ENCODE results near the gene ANAPC10. TPM values are rescaled to one million over a fixed set of nuclear protein-coding genes. Genes with fewer than 3 reads are reported as not detected.
"Not testable (repeated sequence)": the region's sequence is repeated elsewhere in the genome, so short reads cannot be mapped to it uniquely, and the experiment has no call there.

ANAPC10 gene
- 10 to 100 TPM; 33.9 to 37.4 TPM for total RNA-seq

DNA sequence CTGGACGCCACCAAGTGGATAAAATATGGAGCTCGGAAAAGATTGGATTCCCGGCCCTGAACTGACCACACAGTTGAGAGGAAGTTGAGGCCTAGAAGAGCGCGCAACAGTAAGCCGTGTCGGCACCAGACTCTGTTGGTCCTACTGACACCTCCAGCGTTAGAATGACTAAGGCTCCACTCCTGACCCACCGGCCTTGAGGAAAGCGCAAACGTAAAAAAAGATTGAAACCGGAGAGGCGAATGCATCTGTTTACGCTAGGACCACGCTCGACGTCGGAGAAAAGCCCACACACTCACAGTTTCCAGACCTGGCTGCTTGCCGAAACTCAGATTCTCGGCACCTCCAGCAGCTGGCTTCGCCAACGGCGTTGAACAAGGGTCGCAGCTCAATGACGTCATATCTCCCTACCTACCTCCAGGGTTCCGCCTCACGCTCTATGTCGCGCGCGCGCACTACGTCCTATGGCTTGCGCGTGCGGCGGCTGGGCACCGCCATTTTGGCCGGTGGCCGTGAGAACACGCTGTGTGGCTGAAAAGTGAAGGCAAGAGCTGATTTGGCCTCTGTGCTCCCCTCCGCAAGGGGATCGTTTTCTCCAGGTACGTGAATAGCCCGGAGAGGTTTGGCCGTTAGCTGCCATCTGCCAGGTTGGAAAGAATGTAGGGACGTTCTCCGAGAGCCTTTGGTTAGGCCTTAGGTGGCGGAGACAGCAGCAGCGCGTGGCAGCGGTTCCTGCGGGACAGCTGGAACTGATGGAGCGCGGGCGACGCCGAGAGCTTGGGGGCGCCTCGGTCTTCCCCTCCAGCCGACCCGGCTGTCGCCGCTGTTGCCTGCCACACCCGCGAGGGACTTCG, at the start of gene ANAPC10, which contains the start of gene ABCE1:
TSS of gene ANAPC10 (minus strand) at position 376 of the 854 bp plus-strand sequence. CDS start 2,097 bp downstream, outside the sequence.
TSS of gene ABCE1 (plus strand) at position 491 of the 854 bp plus-strand sequence. CDS start 6,102 bp downstream, outside the sequence.
- H3K36me3 Mint-ChIP-seq, result peaks cover 31% of the 10 kb centered on the region
- no peaks in the 10 kb centered on the region for H3K27me3 Mint-ChIP-seq
- peak within 1 kb of the TSS; percentile 87 to 96 for H3K27ac Mint-ChIP-seq
- peak within 1 kb of the TSS; percentile 92 for H3K4me3 Mint-ChIP-seq
- peaks cover 12 to 43% of the 10 kb centered on the region in 2 donors for H3K4me1 Mint-ChIP-seq (ENCODE audit: low read depth in 2 of 2)
- DNase-seq (ENCODE audit: low spot score), result peak; percentile 96
- no peaks in the 10 kb centered on the region for H3K9me3 Mint-ChIP-seq
- peak; percentile 93 to 97 for ATAC-seq

GRCh38 chr4:145136219-145136618, 38.2 kb upstream of the ANAPC10 start:
- ATAC-seq; DNase-seq (ENCODE audit: low spot score); H3K27me3 Mint-ChIP-seq; H3K9me3 Mint-ChIP-seq: not testable (repeated sequence)
- Mint-ChIP-seq H3K4me3 (peak overlapping the region; percentile 34), H3K4me1 (ENCODE audit: low read depth in 2 of 2) (peaks cover 14 to 30% of the 10 kb centered on the region in 2 donors), H3K36me3 (peaks cover 27% of the 10 kb centered on the region), H3K27ac (peak overlapping the region in 1 of 2 donors; percentile 28)

DNA sequence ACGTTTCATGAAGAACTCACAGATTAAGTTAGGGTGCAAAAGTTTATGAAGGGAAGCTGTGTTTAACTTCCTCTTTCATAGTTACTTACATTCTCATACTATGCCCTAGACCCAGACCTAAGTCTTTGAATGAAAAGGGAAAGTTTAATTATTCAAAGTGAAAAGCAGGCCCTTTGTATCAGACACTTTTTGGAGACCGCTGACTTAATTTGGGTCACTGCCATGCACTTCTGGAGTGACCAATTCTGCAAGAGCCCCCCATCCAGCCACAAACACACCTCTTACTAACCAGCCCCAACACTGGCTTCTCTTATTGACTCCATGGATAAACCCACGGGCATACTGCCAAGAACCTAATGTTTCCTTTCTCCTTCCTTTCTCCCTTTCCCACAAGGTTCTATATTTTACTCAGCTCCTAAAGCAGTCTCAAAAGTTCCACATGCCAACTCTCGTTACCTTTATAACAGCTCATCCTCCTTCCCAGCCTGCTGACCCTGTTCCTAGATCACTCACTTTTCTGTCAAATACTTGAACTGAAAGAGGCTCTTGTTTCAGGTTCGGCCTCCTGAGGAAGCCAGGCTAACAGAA, 34.6 kb upstream of the ANAPC10 start:
- Mint-ChIP-seq H3K4me3 (peak overlapping the region; percentile 0), H3K4me1 (ENCODE audit: low read depth in 2 of 2) (peaks cover 24 to 38% of the 10 kb centered on the region in 2 donors), H3K27ac (peak overlapping the region; percentile 43 to 55), H3K36me3 (peaks cover 26% of the 10 kb centered on the region), H3K27me3 (no peaks in the 10 kb centered on the region), H3K9me3 (no peaks in the 10 kb centered on the region)
- ATAC-seq (peak; percentile 28 to 72), DNase-seq (ENCODE audit: low spot score) (no peak)

DNA sequence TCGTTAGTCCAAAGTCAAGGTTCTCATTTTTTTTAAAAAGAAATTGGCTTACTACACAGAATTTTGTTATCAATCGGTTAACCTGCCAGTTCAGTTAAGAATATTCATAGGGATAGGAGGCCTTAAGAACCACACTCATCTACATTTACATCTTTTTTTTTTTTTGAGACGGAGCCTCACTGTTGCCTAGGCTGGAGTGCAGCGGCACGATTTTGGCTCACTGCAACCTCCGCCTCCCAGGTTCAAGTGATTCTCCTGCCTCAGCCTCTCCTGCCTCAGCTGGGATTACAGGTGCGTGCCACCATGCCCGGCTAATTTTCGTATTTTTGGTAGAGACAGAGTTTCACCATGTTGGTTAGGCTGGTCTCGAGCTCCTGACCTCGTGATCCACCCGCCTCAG, 33.9 kb upstream of the ANAPC10 start:
- H3K36me3 Mint-ChIP-seq, result peaks cover 24% of the 10 kb centered on the region
- H3K4me1 Mint-ChIP-seq (ENCODE audit: low read depth in 2 of 2), result peaks cover 21 to 35% of the 10 kb centered on the region in 2 donors
- H3K27ac Mint-ChIP-seq, result peak overlapping the region in 1 of 2 donors; percentile 49
- no peaks in the 10 kb centered on the region for H3K27me3 Mint-ChIP-seq
- DNase-seq (ENCODE audit: low spot score), result no peak
- no peak overlapping the region for H3K4me3 Mint-ChIP-seq
- ATAC-seq, result no peak
- no peaks in the 10 kb centered on the region for H3K9me3 Mint-ChIP-seq

DNA sequence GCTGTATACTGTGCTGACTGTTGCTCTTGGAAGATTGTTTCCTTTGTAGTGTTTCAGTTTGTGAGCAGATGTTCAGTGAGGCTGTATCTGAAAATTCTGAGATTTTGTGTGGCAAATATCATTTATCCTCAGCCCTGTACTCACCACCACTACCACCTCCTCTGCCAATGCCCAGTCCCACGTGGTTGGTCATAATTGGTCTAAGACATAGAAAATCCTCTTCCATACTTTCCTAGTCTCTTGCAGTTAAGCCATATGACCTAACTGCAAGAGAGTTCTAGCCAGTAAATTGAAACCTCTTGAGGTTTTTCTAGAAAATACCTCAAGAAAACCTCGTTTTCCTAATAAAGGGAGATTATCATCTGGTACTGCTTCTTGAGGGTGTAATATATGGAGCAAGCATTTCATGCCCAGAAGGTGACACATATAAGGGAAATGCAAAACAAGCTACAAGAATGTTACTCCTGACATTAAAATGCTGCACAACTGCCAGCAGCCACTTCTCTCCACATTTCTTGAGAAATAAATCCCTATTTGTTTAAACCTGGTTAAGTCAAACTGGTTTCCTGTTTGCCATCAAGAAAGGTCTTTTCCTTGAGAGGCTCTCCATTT, 32.9 kb upstream of the ANAPC10 start:
- H3K9me3 Mint-ChIP-seq, result no peaks in the 10 kb centered on the region
- H3K27me3 Mint-ChIP-seq, result no peaks in the 10 kb centered on the region
- DNase-seq (ENCODE audit: low spot score), result no peak
- peaks cover 33% of the 10 kb centered on the region for H3K36me3 Mint-ChIP-seq
- peaks cover 27 to 36% of the 10 kb centered on the region in 2 donors for H3K4me1 Mint-ChIP-seq (ENCODE audit: low read depth in 2 of 2)
- ATAC-seq, result peak in 1 of 2 donors; percentile 56
- peak overlapping the region; percentile 49 to 66 for H3K27ac Mint-ChIP-seq
- peak overlapping the region; percentile 10 for H3K4me3 Mint-ChIP-seq

GRCh38 chr4:145130130-145130529, 32.1 kb upstream of the ANAPC10 start:
- Mint-ChIP-seq H3K27me3 (no peaks in the 10 kb centered on the region), H3K4me3 (no peak overlapping the region), H3K9me3 (no peaks in the 10 kb centered on the region), H3K36me3 (peaks cover 34% of the 10 kb centered on the region), H3K4me1 (ENCODE audit: low read depth in 2 of 2) (peaks cover 27 to 31% of the 10 kb centered on the region in 2 donors), H3K27ac (peak overlapping the region; percentile 49 to 66)
- no peak for ATAC-seq
- DNase-seq (ENCODE audit: low spot score), result no peak

- H3K27me3 Mint-ChIP-seq, result no peaks in the 10 kb centered on the region
- H3K9me3 Mint-ChIP-seq, result no peaks in the 10 kb centered on the region
- DNase-seq (ENCODE audit: low spot score) (no peak), ATAC-seq (no peak)
- H3K4me3 Mint-ChIP-seq, result no peak overlapping the region
- H3K4me1 Mint-ChIP-seq (ENCODE audit: low read depth in 2 of 2), result peaks cover 12 to 17% of the 10 kb centered on the region in 2 donors
- H3K27ac Mint-ChIP-seq, result peak overlapping the region; percentile 70 to 89
- peaks cover 28% of the 10 kb centered on the region for H3K36me3 Mint-ChIP-seq
These were observed 27.4 kb upstream of the ANAPC10 start for GRCh38 chr4:145125396-145125795.

DNA sequence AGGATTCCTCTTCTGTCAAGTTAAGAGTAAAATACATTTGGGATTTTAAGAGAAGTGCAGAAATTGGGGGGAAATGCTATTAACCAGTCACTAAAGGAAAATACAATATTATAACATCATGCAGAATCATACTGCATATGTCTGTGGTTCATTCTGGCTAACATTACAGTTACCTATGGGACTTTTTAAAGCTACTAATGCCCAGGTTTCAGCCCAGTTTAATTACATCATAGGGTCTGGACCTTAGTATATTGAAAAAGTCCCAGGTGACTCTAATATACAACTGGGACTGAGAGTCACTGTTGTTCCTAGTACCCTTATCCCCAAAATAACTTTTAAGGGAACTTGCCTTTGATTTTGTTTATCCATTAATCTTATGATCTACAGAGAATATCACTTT, 10.1 kb upstream of the ANAPC10 start:
- Mint-ChIP-seq H3K27me3 (no peaks in the 10 kb centered on the region), H3K27ac (no peak overlapping the region)

DNA sequence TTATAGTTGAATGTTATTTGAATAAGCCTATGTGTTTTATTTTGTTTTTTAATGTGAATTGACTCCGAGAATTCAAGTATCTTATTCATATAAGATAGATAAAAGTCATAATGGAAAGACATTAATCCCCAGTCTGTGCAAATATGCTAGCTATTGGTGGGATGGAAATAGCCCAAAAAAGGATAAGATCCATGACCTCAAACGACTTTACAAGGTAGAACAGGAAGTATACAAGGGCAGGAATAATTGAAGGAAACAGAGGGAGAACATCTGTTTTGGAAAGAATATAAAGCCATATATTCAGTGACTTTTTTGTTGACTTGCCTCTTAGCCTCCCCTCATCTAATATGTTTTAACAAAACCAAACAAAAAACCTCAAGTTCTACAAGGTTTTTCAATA, 9.1 kb upstream of the ANAPC10 start:
- DNase-seq (ENCODE audit: low spot score), result no peak
- ATAC-seq, result no peak
- Mint-ChIP-seq H3K4me3 (no peak overlapping the region), H3K36me3 (peaks cover 11% of the 10 kb centered on the region), H3K4me1 (ENCODE audit: low read depth in 2 of 2) (no peaks in the 10 kb centered on the region), H3K9me3 (no peaks in the 10 kb centered on the region), H3K27me3 (no peaks in the 10 kb centered on the region), H3K27ac (no peak overlapping the region)

More for the DNA sequence above, 10.1 kb upstream of the ANAPC10 start:
- DNase-seq (ENCODE audit: low spot score), result no peak
- ATAC-seq, result no peak
- Mint-ChIP-seq H3K4me1 (ENCODE audit: low read depth in 2 of 2) (no peaks in the 10 kb centered on the region), H3K4me3 (no peak overlapping the region), H3K9me3 (no peaks in the 10 kb centered on the region), H3K36me3 (peaks cover 21% of the 10 kb centered on the region)

DNA sequence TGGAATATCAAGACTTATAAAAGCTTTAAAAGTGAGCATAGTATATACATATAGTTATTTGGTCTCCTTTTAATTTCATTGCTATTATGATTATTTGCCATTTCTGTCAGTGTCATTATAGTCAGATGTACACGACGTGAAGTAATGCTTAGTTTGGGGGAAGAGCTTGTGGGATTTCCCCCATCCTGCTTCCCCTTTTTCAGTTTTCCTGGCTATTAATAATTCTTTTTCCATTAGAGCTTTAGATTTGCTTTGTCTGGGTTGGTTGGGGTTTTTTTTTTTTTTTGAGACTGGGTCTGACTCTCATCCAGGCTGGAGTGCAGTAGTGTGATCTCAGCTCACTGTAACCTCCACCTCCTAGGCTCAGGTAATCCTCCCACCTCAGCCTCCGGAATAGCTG, 5.5 kb upstream of the ANAPC10 start:
- Mint-ChIP-seq H3K27ac (no peak overlapping the region), H3K9me3 (no peaks in the 10 kb centered on the region), H3K27me3 (no peaks in the 10 kb centered on the region), H3K4me1 (ENCODE audit: low read depth in 2 of 2) (peaks cover 3 to 12% of the 10 kb centered on the region in 2 donors), H3K36me3 (peaks cover 11% of the 10 kb centered on the region), H3K4me3 (no peak overlapping the region)
- DNase-seq (ENCODE audit: low spot score), result no peak
- ATAC-seq, result no peak

GRCh38 chr4:145102619-145103018, 4.6 kb upstream of the ANAPC10 start:
- Mint-ChIP-seq H3K36me3 (peaks cover 6% of the 10 kb centered on the region), H3K27me3 (no peaks in the 10 kb centered on the region), H3K4me1 (ENCODE audit: low read depth in 2 of 2) (peaks cover 3 to 12% of the 10 kb centered on the region in 2 donors), H3K4me3 (no peak overlapping the region), H3K9me3 (no peaks in the 10 kb centered on the region), H3K27ac (no peak overlapping the region)
- no peak for DNase-seq (ENCODE audit: low spot score)
- ATAC-seq, result no peak

GRCh38 chr4:145101091-145101490, 3.1 kb upstream of the ANAPC10 start:
- H3K9me3 Mint-ChIP-seq, result no peaks in the 10 kb centered on the region
- H3K4me1 Mint-ChIP-seq (ENCODE audit: low read depth in 2 of 2), result peaks cover 7 to 19% of the 10 kb centered on the region in 2 donors
- H3K27ac Mint-ChIP-seq, result no peak overlapping the region
- no peak for ATAC-seq
- H3K4me3 Mint-ChIP-seq, result no peak overlapping the region
- no peaks in the 10 kb centered on the region for H3K27me3 Mint-ChIP-seq
- peaks cover 6% of the 10 kb centered on the region for H3K36me3 Mint-ChIP-seq
- DNase-seq (ENCODE audit: low spot score), result no peak

- no peaks in the 10 kb centered on the region for H3K27me3 Mint-ChIP-seq
- H3K9me3 Mint-ChIP-seq, result no peaks in the 10 kb centered on the region
- peaks cover 15% of the 10 kb centered on the region for H3K36me3 Mint-ChIP-seq
- DNase-seq (ENCODE audit: low spot score), result no peak
- H3K4me3 Mint-ChIP-seq, result peak overlapping the region; percentile 92
- H3K27ac Mint-ChIP-seq, result peak overlapping the region; percentile 87 to 96
- peaks cover 12 to 28% of the 10 kb centered on the region in 2 donors for H3K4me1 Mint-ChIP-seq (ENCODE audit: low read depth in 2 of 2)
- ATAC-seq, result no peak
These were observed 1.7 kb upstream of the ANAPC10 start for GRCh38 chr4:145099653-145100052.
